Measurements from ENCODE around the gene BCL11B.

- TF ChIP-seq POLR2AphosphoS5 (IDR thresholded peaks at IDR 0.05; ENCODE audit: insufficient read depth in 1 of 2, low read depth in 1 of 2) = no peak
- TF ChIP-seq, protein P1, sequence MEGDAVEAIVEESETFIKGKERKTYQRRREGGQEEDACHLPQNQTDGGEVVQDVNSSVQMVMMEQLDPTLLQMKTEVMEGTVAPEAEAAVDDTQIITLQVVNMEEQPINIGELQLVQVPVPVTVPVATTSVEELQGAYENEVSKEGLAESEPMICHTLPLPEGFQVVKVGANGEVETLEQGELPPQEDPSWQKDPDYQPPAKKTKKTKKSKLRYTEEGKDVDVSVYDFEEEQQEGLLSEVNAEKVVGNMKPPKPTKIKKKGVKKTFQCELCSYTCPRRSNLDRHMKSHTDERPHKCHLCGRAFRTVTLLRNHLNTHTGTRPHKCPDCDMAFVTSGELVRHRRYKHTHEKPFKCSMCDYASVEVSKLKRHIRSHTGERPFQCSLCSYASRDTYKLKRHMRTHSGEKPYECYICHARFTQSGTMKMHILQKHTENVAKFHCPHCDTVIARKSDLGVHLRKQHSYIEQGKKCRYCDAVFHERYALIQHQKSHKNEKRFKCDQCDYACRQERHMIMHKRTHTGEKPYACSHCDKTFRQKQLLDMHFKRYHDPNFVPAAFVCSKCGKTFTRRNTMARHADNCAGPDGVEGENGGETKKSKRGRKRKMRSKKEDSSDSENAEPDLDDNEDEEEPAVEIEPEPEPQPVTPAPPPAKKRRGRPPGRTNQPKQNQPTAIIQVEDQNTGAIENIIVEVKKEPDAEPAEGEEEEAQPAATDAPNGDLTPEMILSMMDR (IDR thresholded peaks at IDR 0.05) = no peak
Measured at GRCh38 chr14:99173506-99173905, 98.5 kb downstream of the BCL11B start.

Data from vagina (tissue), 2 donors.